ENCODE measurements around the gene SF3B4. TPM values are rescaled to one million over a fixed set of nuclear protein-coding genes. Genes with fewer than 3 reads are reported as not detected.

SF3B4 gene
- total and polyA plus RNA-seq, 2 donors (not counting 1 experiment from before 2014, with no cell fraction given): 22.6 to 60.1 TPM

DNA sequence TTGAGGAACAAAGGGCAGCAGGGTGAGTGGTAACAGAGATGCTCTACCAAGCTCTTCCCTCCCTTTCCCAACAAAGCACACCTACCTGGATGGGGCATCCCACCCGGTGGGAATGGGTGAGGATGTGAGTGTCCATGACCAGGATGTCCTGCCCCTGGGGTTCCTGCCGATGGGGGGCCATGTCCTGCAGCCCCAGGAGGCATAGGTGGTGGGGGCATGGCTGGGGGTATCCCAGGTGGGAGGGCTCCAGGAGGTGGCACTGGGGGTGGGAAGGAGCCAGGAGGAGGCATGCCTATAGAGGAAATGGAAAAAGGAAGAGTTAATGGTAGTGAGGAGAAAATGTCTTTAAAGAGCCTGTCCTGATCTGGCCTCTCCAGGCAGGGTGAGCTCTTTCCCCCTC, 1.9 kb downstream of the SF3B4 start:
- Mint-ChIP-seq H3K4me1 (peaks cover 38% of the 10 kb centered on the region), H3K27ac (no peak overlapping the region), H3K4me3 (peak overlapping the region; percentile 70), H3K27me3 (peaks cover 3% of the 10 kb centered on the region), H3K9me3 (ENCODE audit: insufficient read depth) (no peaks in the 10 kb centered on the region)
- Histone ChIP-seq H3K9ac (ENCODE audit: low read length) (no peak overlapping the region), H3K27me3 (replicated peaks in 1 of 4; ENCODE audit: control extremely low read depth in 1 of 4, control insufficient read depth in 3 of 4, insufficient read depth in 4 of 4, low read length in 3 of 4) (peaks cover 0 to under 1% (median 0%) of the 10 kb centered on the region in 4 experiments), H3K4me3 (ENCODE audit: control extremely low read depth in 1 of 5, extremely low read depth in 1 of 5, insufficient read depth in 1 of 5, low read depth in 2 of 5, low read length in 4 of 5) (no peak overlapping the region), H3K27ac (ENCODE audit: low read length in 2 of 2) (no peak overlapping the region), H3K9me3 (ENCODE audit: control extremely low read depth in 1 of 3, control insufficient read depth in 2 of 3, insufficient read depth in 1 of 3, low read length in 2 of 3) (no peaks in the 10 kb centered on the region), H4K20me1 (ENCODE audit: control insufficient read depth, insufficient read depth, low read length, poor library complexity, severe bottlenecking) (peaks cover 30% of the 10 kb centered on the region), H2AFZ (ENCODE audit: insufficient read depth, low read depth, low read length, poor library complexity, severe bottlenecking) (no peak overlapping the region), H3K79me2 (ENCODE audit: control insufficient read depth, insufficient read depth, low read length) (peaks cover 16% of the 10 kb centered on the region), H3K4me1 (ENCODE audit: control insufficient read depth in 2 of 2, insufficient read depth in 2 of 2, low read length in 2 of 2) (peaks cover 17 to 24% of the 10 kb centered on the region in 2 donors), H3K36me3 (replicated peaks in 1 of 2; ENCODE audit: control extremely low read depth in 1 of 2, control insufficient read depth in 1 of 2, extremely low read depth in 1 of 2, insufficient read depth in 2 of 2, low read length in 1 of 2) (peaks cover 4 to 49% of the 10 kb centered on the region in 2 experiments), H3K4me2 (replicated peaks; ENCODE audit: low read depth, low read length, poor library complexity, severe bottlenecking) (no peak overlapping the region)
- 100% methylated on average over 1 of the region's 2 CpGs for WGBS (ENCODE audit: insufficient coverage)
- DNase-seq (no peak), ATAC-seq (ENCODE audit: low read depth) (no peak)
- ChIA-PET POLR2A (interaction anchor here (0.6 kb wide), 1 partner anchor 14 kb away, joined by 4 read pairs; no protein-coding TSS in a partner anchor), CTCF (interaction anchor here (1.0 kb wide), 1 partner anchor 264 kb away, joined by 3 read pairs; no protein-coding TSS in a partner anchor)
- TF ChIP-seq, protein P1, sequence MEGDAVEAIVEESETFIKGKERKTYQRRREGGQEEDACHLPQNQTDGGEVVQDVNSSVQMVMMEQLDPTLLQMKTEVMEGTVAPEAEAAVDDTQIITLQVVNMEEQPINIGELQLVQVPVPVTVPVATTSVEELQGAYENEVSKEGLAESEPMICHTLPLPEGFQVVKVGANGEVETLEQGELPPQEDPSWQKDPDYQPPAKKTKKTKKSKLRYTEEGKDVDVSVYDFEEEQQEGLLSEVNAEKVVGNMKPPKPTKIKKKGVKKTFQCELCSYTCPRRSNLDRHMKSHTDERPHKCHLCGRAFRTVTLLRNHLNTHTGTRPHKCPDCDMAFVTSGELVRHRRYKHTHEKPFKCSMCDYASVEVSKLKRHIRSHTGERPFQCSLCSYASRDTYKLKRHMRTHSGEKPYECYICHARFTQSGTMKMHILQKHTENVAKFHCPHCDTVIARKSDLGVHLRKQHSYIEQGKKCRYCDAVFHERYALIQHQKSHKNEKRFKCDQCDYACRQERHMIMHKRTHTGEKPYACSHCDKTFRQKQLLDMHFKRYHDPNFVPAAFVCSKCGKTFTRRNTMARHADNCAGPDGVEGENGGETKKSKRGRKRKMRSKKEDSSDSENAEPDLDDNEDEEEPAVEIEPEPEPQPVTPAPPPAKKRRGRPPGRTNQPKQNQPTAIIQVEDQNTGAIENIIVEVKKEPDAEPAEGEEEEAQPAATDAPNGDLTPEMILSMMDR (IDR thresholded peaks at IDR 0.05): no peak
- no peak for TF ChIP-seq EZH2 (IDR thresholded peaks at IDR 0.05; ENCODE audit: borderline replicate concordance, insufficient read depth, low read depth, low read length, poor library complexity, severe bottlenecking)
- intact Hi-C loops (cut with micrococcal nuclease): loop anchor here (10.0 kb wide), 1 partner anchor 399 kb away; the partner anchor contains the start of gene PRPF3

DNA sequence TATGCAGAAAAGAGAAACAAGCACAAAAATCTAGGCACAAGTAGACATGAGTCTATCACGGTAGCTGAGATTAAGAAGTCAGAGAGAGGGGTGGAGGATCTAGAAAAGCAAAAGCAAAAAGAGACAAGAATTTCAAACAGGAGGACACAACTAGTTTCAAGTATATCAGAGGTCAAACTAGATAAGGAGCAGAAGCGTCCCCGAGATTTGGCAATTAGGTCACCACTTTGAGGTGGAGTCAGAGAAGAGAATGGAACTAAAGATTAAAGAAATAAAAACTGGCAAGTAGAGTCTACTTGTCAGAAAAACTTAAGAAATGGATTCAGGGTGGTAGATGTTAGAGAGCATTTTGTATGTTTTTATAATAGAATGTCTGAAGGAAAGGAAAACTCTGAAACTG, 2.3 kb downstream of the SF3B4 start:
- H3K4me2 ChIP-seq (replicated peaks; ENCODE audit: low read depth, low read length, poor library complexity, severe bottlenecking): no peak overlapping the region
- H3K4me3 Mint-ChIP-seq: peak overlapping the region; percentile 62
- no peak overlapping the region for H3K4me3 ChIP-seq (ENCODE audit: control extremely low read depth in 1 of 5, extremely low read depth in 1 of 5, insufficient read depth in 1 of 5, low read depth in 2 of 5, low read length in 4 of 5)
- no peak for ATAC-seq (ENCODE audit: low read depth)
- H3K27me3 Mint-ChIP-seq: no peaks in the 10 kb centered on the region
- H3K27ac ChIP-seq (ENCODE audit: low read length in 2 of 2): no peak overlapping the region
- no peaks in the 10 kb centered on the region for H3K9me3 Mint-ChIP-seq (ENCODE audit: insufficient read depth)
- peaks cover 30% of the 10 kb centered on the region for H4K20me1 ChIP-seq (ENCODE audit: control insufficient read depth, insufficient read depth, low read length, poor library complexity, severe bottlenecking)
- intact Hi-C loops (cut with micrococcal nuclease): loop anchor here (10.0 kb wide), 1 partner anchor 399 kb away; the partner anchor contains the start of gene PRPF3
- H3K27ac Mint-ChIP-seq: no peak overlapping the region
- peaks cover 4 to 49% of the 10 kb centered on the region in 2 experiments for H3K36me3 ChIP-seq (replicated peaks in 1 of 2; ENCODE audit: control extremely low read depth in 1 of 2, control insufficient read depth in 1 of 2, extremely low read depth in 1 of 2, insufficient read depth in 2 of 2, low read length in 1 of 2)
- H3K4me1 ChIP-seq (ENCODE audit: control insufficient read depth in 2 of 2, insufficient read depth in 2 of 2, low read length in 2 of 2): peaks cover 17 to 24% of the 10 kb centered on the region in 2 donors
- no peaks in the 10 kb centered on the region for H3K27me3 ChIP-seq (replicated peaks in 1 of 4; ENCODE audit: control extremely low read depth in 1 of 4, control insufficient read depth in 3 of 4, insufficient read depth in 4 of 4, low read length in 3 of 4)
- peaks cover 38% of the 10 kb centered on the region for H3K4me1 Mint-ChIP-seq
- peaks cover 16% of the 10 kb centered on the region for H3K79me2 ChIP-seq (ENCODE audit: control insufficient read depth, insufficient read depth, low read length)
- ChIA-PET CTCF (no interaction called here), POLR2A (interaction anchor here (0.6 kb wide), 1 partner anchor 15 kb away, joined by 4 read pairs; no protein-coding TSS in a partner anchor)
- DNase-seq: no peak
- 100% methylated on average over 1 of the region's 3 CpGs for WGBS (ENCODE audit: insufficient coverage)
- no peak overlapping the region for H2AFZ ChIP-seq (ENCODE audit: insufficient read depth, low read depth, low read length, poor library complexity, severe bottlenecking)
- TF ChIP-seq, protein P1 (IDR thresholded peaks at IDR 0.05): no peak
- TF ChIP-seq EZH2 (IDR thresholded peaks at IDR 0.05; ENCODE audit: borderline replicate concordance, insufficient read depth, low read depth, low read length, poor library complexity, severe bottlenecking): no peak
- no peak overlapping the region for H3K9ac ChIP-seq (ENCODE audit: low read length)
- H3K9me3 ChIP-seq (ENCODE audit: control extremely low read depth in 1 of 3, control insufficient read depth in 2 of 3, insufficient read depth in 1 of 3, low read length in 2 of 3): no peaks in the 10 kb centered on the region

Measured in B cell (primary cell).